SK-MEL-5 (cell line): ENCODE data around the gene RSPH1. TPM values are rescaled to one million over a fixed set of nuclear protein-coding genes. Genes with fewer than 3 reads are reported as not detected.

ENCODE experiments used
- DNase-seq: peaks from one replicate; pipeline ENCODE4 v3.0.0-alpha.2; 2016; ENCODE audit warnings: low read depth, low spot score
- in situ Hi-C: cut with HindIII; loops from 2 replicates; pipeline ENCODE4 v1.10.0; 2016; ENCODE audit warnings: low sequenced_read_pairs, high pct_unique_total_duplicates, low pct_unique_long_range_greater_than_20kb
- total RNA-seq: library from RNA; depleted of rRNA; stranded (reverse); fragments of >200 nt; shearing (Covaris generic); gene quantifications from 2 replicates; pipeline ENCODE4 v1.2.3, GENCODE V29; 2014

RSPH1 gene
- total RNA-seq, 1 experiment from 2014 or later, result 0.11 TPM

DNA sequence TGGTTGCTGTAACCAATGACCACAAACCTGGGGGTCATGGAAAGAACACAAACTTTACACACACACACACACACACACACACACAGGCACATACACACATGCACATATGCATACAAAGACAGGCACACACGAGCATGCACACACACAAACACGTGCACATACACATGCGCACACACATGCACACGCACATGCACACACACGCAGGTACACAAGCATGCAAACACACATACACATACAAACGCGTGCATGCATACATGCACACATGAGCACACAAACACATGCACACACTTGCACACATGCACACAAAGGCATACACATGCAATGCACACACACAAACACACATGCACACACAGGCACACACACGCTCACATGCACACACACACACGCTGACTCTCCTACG, 48.3 kb downstream of the RSPH1 start:
- in situ Hi-C loops, result no loop called here
- DNase-seq, result no peak

GRCh38 chr21:42447182-42447581, 48.8 kb downstream of the RSPH1 start:
- no peak for DNase-seq
- in situ Hi-C loops, result no loop called here

GRCh38 chr21:42446531-42446930, 49.5 kb downstream of the RSPH1 start:
- DNase-seq, result no peak
- in situ Hi-C loops, result no loop called here

DNA sequence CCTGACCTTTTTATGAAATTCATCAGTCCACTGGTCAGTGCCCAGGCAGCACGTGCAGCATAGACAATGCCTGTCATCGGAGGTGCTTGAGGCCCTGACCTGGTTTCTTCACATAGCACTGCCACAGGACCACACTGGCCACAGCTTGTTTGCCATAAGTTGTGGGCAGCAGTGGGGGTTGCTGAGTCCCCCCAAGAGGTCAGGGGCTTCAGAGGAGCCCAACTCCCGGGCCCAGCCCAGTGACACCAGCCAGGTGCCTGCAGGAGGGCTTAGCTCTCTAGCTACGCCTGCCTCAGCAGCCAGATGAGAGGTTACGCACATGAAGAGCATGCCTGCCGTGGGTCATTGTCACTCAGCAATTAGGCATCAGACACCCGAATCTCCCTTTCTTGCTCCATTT, 50.7 kb downstream of the RSPH1 start:
- in situ Hi-C loops, result no loop called here
- no peak for DNase-seq

DNA sequence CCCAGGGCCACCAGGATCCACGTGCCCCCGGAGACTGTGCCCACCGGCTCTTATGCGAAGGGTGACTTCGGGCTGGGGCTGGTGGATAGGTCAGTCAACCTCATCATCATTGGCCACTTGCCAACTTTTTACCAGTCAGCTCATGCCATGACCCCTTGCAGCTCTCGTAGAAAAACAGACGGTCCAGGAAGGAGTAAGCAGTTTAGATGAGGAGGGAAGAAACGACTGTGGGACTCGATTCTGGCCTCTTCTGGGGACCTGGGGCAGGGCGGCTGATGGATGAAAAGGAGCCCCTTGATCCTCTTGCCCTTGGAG, 51.3 kb downstream of the RSPH1 start:
- in situ Hi-C loops, result no loop called here

GRCh38 chr21:42443876-42444744, 51.9 kb downstream of the RSPH1 start:
- in situ Hi-C loops, result no loop called here
- DNase-seq, result no peak

More for the DNA sequence above, 51.3 kb downstream of the RSPH1 start:
- DNase-seq, result no peak

GRCh38 chr21:42443181-42443785, 52.7 kb downstream of the RSPH1 start:
- in situ Hi-C loops, result no loop called here
- DNase-seq, result no peak

GRCh38 chr21:42441963-42442362, 54.1 kb downstream of the RSPH1 start:
- DNase-seq, result no peak
- in situ Hi-C loops, result no loop called here

DNA sequence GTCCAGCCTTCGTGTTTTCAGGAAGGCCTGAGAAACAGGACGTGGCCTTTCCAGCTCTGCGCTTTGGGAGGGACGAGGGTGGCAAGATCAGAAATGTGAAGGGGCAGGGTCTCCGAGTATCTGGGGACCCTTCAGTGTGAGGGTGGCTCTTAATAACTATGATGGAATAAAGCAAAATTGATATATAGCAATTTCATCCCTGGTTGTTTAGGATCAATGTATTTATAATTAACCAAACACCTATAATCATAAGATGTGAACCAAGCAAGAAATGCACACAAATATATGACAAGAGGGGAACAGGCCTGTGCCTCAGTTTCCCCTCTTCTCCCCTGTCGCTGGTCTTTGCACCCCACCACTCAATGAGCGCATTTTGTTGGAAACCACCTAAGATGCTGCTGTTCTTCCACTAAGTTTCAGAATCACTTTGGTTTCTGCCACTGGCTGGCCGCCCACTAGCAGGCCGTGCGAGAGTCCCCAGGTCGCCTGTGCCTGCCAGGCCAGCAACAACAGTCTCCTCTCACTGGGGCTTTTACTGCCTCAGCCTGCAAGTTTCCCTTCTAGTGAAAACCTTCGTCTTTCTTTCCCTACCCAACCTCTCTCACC, 55.7 kb downstream of the RSPH1 start:
- in situ Hi-C loops, result no loop called here
- DNase-seq, result no peak

DNA sequence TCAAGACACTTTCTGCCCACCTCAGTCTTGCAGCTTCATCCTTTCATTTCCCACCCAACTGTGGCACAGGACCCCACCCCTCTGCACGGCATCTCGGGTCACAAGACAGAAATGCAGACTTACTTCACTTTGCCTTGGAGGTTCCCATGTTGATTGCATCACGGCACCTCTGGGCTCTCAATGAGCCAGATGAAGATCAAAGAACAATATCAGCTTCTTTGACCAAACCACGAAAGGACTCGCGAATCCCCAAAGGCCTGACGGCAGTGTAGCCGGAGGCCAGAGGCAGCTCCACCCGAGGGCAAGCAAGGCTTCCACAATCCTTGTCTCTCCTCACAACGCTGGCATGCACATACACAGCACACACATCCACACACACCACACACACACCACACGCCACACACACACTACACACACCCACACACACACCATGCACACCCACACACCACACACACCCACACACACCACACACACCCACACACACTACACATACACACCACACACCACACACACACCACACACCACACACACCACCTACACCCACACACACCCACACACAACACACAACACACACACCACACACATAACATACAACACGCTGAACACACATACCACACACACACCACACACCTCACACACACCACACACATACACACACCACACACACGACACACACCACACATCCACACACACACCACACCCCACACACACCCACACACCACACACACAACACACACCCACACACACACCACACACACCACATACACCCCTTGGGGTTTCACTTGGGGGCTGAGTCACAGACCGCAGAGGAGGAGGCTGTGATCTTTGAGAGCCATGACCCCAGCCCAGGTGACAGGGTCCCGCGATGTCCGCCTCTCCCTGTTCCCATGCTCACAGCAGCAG, 56.5 kb downstream of the RSPH1 start:
- in situ Hi-C loops, result no loop called here
- no peak for DNase-seq

DNA sequence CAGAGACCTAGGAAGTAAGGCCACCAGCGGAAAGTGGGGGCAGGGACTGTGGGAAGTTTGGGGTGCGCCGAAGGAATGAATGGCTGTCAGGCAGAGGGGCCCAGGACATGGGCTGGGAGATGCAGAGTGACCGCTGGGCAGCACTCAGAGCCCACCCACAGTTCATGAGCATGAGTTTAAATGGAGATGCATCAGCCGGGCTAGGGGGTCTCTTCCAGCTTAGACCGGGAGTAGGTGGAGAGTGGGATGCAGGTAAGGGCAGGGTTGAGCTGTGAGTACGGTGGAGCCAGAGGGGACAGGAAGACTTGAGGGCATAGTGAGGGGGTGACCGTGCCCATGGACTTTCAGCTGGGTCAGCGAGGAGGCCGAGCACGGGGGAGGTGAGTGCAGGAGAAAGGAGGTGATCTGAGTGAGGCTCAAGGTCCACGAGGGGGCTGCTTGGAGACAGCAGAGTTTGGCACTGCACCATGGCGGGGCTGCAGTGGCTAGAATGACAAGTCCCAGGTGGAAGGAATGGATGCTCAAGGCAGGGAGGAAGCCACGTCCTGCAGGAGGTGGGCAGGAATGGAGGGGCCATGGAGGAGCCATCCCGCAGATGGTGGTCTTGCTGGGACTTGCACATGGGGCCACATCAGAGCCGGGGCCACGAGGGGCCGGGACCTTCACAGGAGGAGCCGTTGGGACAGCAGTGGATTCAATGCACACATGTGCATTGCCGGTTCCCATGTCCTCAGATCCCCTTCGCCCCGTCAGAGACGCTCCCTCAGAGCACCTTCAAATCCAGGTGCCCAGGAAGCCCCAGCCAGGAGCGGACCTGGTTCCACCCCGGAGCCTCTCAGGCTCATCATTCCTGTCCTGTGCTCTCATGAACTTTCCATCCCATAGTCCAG, 57.5 kb downstream of the RSPH1 start:
- in situ Hi-C loops, result no loop called here

DNA sequence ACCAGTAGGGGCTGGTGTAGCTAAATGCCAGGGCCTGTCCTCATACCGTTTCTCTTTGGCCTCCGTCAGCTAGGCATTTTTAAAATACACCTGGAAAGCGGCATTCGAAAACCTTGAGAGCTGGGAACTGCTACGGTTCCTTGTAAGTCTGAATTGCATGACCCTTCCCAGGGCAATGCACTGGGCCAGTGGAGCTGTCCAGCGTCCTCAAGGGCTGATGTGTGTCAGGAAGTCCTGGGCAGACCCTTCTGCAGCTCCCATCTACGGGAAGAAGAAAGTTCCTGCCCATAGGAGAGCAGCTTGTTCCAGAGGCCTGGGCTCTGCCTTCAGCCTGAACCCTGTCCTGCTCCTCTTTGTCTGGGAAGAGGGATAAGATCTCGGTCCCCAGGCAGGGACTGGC, 58.2 kb downstream of the RSPH1 start:
- DNase-seq, result no peak
- in situ Hi-C loops, result no loop called here

More for the DNA sequence above, 57.5 kb downstream of the RSPH1 start:
- no peak for DNase-seq

GRCh38 chr21:42436914-42437313, 59.1 kb downstream of the RSPH1 start:
- in situ Hi-C loops, result no loop called here
- no peak for DNase-seq

- in situ Hi-C loops, result no loop called here
- DNase-seq, result no peak
Measured at GRCh38 chr21:42435833-42436232, 60.2 kb downstream of the RSPH1 start.

DNA sequence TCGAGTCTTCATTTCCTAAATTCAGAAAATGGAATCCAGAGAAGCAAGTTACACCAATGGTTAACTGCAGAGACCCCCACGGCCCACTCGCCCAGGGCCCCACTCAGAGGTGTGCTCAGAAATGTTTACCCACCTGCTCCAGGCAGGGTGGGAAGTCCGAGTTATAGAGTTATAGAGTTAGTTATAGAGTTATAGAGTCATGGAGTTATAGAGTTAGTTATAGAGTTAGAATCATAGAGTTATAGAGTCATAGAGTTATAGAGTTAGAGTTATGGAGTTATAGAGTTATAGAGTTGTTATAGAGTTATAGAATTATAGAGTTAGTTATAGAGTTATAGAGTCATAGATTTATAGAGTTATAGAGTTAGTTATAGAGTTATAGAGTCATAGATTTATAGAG, 60.6 kb downstream of the RSPH1 start:
- in situ Hi-C loops, result no loop called here
- no peak for DNase-seq

- in situ Hi-C loops, result no loop called here
- no peak for DNase-seq
Measured at GRCh38 chr21:42434884-42435283, 61.1 kb downstream of the RSPH1 start.

GRCh38 chr21:42433946-42434551, 62.0 kb downstream of the RSPH1 start:
- in situ Hi-C loops, result no loop called here
- DNase-seq, result no peak
